BLaER1 treated with 17β-estradiol and CSF1 and Interleukin-3, amounts not matched to agents 10 nM and 100 nM (cell line): ENCODE data around the gene AGPAT3.
"Not testable (repeated sequence)": the region's sequence is repeated elsewhere in the genome, so short reads cannot be mapped to it uniquely, and the experiment has no call there.

Experiments
- H3K27ac ChIP-seq, 11 experiments: shearing (Covaris generic); formaldehyde crosslinking; 2 replicates each; pipeline ENCODE4 v1.8.1; 2022
- H3K27me3 ChIP-seq, 11 experiments: shearing (Covaris generic); formaldehyde crosslinking; 2 replicates each; pipeline ENCODE4 v1.8.1; 2022
- H3K36me3 ChIP-seq, 11 experiments: shearing (Covaris generic); formaldehyde crosslinking; 2 replicates each; pipeline ENCODE4 v1.8.1; 2022
- H3K4me1 ChIP-seq, 10 experiments: shearing (Covaris generic); formaldehyde crosslinking; 2 replicates each; pipeline ENCODE4 v1.8.1; 2022
- H3K4me2 ChIP-seq, 11 experiments: shearing (Covaris generic); formaldehyde crosslinking; 2 replicates each; pipeline ENCODE4 v1.8.1; 2022
- H3K4me3 ChIP-seq, 10 experiments: shearing (Covaris generic); formaldehyde crosslinking; 2 replicates each; pipeline ENCODE4 v1.8.1; 2022
- H3K9ac ChIP-seq, 11 experiments: shearing (Covaris generic); formaldehyde crosslinking; 2 replicates each; pipeline ENCODE4 v1.8.1; 2022
- H3K9me3 ChIP-seq, 11 experiments: shearing (Covaris generic); formaldehyde crosslinking; replicated peaks in 1 of 11; 2 replicates each; pipeline ENCODE4 v1.8.1; 2022
- H4K20me1 ChIP-seq, 11 experiments: shearing (Covaris generic); formaldehyde crosslinking; 2 replicates each; pipeline ENCODE4 v1.8.1; 2022
- Cebpa-rat ChIP-seq, 11 experiments: shearing (Covaris generic); IDR thresholded peaks; 2 replicates each; pipeline ENCODE4 v1.8.1; 2022

AGPAT3 gene

DNA sequence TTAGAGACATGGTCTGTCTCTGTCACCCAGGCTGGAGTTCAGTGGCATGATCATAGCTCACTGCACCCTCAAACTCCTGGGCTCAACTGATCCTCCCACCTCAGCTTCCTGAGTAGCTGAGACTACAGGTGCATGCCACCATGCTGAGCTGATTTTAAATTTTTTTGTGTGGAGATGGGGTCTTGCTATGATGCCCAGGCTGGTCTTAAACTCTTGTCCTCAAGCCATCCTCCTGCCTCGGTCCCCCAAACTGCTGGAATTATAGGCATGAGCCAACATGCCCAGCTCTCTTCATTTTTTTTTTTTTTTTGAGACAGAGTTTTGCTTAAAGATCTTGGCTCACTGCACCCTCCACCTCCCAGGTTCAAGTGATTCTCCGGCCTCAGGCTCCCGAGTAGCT lies 24.8 kb upstream of the AGPAT3 start:
- Histone ChIP-seq H4K20me1 (no peaks in the 10 kb centered on the region; a peak in 1 of 22 replicates), H3K9me3 (0 out of 22 replicates have a peak, but pooled peaks cover 0 to 3% (median 0%) of the 10 kb centered on the region in 11 experiments), H3K36me3 (no peaks in the 10 kb centered on the region), H3K27ac (no peak overlapping the region), H3K4me1 (peaks cover 8 to 54% (median 31%) of the 10 kb centered on the region in 10 experiments), H3K4me2 (no peak overlapping the region), H3K9ac (no peak overlapping the region), H3K27me3 (no peaks in the 10 kb centered on the region; a peak in 1 of 22 replicates), H3K4me3 (no peak overlapping the region)
- TF ChIP-seq Cebpa-rat (IDR thresholded peaks at IDR 0.05), result no peak

DNA sequence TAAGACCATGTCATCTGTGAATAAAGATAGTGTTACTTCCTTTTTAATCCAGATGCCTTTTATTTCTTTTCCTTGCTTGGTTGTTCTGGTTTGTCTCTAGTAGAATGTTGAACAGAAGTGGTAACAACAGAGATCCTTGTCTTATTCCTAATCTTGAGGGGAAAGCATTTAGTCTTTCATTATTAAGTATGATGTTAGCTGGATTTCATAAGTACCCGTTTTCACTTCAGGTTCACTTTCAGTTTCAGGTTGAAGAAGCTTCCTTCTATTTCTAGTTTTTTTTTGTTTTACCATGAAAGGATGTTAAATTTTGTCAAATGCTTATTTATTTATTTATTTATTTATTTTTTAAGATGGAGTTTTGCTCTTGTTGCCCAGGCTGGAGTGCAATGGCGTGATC lies 22.3 kb upstream of the AGPAT3 start:
- Histone ChIP-seq H3K9me3 (peaks cover 0 to 10% (median 0%) of the 10 kb centered on the region in 11 experiments; a peak in 7 of 22 replicates), H3K36me3 (no peaks in the 10 kb centered on the region), H3K27ac (peak overlapping the region in 6 of 11 experiments; percentile 20 to 61 (median 50); a peak in 12 of 22 replicates), H3K4me1 (peaks cover 0 to 29% (median 15%) of the 10 kb centered on the region in 10 experiments; a peak in 16 of 20 replicates), H3K9ac (peak overlapping the region in 1 of 11 experiments; percentile 44; a peak in 2 of 22 replicates), H3K27me3 (no peaks in the 10 kb centered on the region), H4K20me1 (no peaks in the 10 kb centered on the region), H3K4me2 (peak overlapping the region in 9 of 11 experiments; percentile 22 to 74 (median 67); a peak in 15 of 22 replicates), H3K4me3 (no peak overlapping the region; a peak in 1 of 20 replicates)
- TF ChIP-seq Cebpa-rat (IDR thresholded peaks at IDR 0.05), result no peak

DNA sequence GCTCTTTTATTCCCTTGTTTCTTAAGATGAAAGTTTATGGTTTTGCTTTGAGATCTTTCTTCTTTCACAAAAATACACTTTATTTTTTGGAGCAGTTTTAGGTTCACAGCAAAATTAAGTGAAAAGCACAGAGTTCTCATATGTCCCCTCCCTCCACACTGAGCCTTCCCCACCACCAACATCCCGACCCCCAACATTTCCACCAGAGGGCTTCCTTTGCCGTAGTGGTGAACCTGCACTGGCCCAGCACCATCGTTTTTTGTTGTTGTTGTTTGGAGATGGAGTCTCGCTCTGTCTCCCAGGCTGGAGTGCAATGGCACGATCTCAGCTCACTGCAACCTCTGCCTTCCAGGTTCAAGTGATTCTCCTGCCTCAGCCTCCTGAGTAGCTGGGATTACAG lies 20.1 kb upstream of the AGPAT3 start:
- H4K20me1 ChIP-seq, H3K27me3 ChIP-seq, H3K4me3 ChIP-seq, H3K27ac ChIP-seq, H3K36me3 ChIP-seq, H3K4me2 ChIP-seq, H3K9ac ChIP-seq: not testable (repeated sequence)
- H3K9me3 ChIP-seq, result peaks cover 0 to 24% (median 7%) of the 10 kb centered on the region in 11 experiments; a peak in 16 of 22 replicates
- peaks cover 0 to 23% (median 17%) of the 10 kb centered on the region in 10 experiments; a peak in 16 of 20 replicates for H3K4me1 ChIP-seq

DNA sequence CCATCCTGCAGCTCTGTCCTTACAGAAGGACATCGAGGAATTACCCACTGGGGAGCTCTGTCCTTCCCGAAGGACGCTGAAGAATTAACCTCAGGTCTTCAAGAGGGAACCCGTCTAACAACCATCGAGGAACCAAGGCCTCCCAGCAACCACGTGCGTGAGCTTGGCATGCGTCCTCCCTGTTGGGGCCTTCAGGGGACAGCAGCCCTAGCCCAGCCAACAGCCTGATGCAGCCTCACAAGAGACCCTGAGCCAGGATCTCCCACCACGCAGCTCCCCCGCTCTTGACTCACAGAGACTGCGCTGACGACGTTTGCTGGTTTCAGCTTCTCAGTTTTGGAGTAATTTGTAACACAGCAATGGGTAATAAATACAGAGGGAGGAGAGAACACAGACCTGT lies 19.6 kb upstream of the AGPAT3 start:
- Histone ChIP-seq H3K4me3 (no peak overlapping the region), H3K36me3 (no peaks in the 10 kb centered on the region), H3K27me3 (no peaks in the 10 kb centered on the region), H3K9ac (no peak overlapping the region), H3K4me2 (no peak overlapping the region), H3K4me1 (peaks cover 0 to 26% (median 17%) of the 10 kb centered on the region in 10 experiments; a peak in 16 of 20 replicates), H3K9me3 (peaks cover under 1 to 29% (median 11%) of the 10 kb centered on the region in 11 experiments; a peak in 20 of 22 replicates), H4K20me1 (no peaks in the 10 kb centered on the region), H3K27ac (no peak overlapping the region)
- no peak for TF ChIP-seq Cebpa-rat (IDR thresholded peaks at IDR 0.05)

DNA sequence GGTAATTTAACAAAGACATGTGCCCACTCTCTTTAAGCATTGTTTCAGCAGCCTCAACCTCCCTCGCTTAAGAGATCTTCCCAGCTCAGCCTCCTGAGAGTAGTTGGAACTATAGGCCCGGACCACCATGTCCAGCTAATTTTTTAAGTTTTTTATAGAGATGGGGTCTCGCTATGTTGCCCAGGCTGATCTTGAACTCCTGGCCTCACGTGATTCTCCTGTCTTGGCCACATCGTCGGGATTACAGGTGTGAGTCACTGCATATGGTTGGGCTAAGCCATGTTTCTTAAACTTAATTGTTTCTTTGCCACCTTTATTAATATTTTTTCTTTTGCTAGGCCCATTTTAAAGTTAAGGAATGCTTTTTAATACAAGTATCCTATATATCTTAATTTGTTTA lies 18.6 kb upstream of the AGPAT3 start:
- Histone ChIP-seq H3K4me2 (no peak overlapping the region), H3K9me3 (peaks cover 11 to 39% (median 22%) of the 10 kb centered on the region in 11 experiments), H3K4me3 (no peak overlapping the region), H3K27me3 (no peaks in the 10 kb centered on the region), H3K4me1 (peaks cover 0 to 26% (median 17%) of the 10 kb centered on the region in 10 experiments; a peak in 16 of 20 replicates), H4K20me1 (no peaks in the 10 kb centered on the region), H3K9ac (no peak overlapping the region), H3K36me3 (no peaks in the 10 kb centered on the region), H3K27ac (no peak overlapping the region)
- TF ChIP-seq Cebpa-rat (IDR thresholded peaks at IDR 0.05), result no peak

DNA sequence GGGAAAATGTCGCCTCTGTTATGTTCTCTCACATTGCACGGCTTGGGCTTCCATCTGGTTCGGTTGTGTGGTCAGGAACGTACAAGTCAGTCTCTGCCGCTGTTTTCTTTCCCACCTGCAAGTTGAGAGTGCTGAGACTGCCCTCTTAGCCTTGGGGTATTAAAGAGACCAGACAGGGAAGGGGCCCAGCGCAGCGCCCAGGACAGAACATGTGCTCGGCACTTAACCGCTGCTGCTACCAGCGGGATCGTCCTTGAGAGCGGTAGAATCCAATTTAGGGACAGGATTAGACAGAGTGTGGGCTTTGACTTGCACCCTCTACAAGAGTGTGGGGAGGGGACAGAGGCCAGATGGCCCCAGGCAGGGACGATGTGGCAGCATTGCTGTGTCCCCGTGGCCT lies 17.7 kb upstream of the AGPAT3 start:
- Histone ChIP-seq H3K27ac (no peak overlapping the region), H3K4me3 (no peak overlapping the region), H3K4me2 (no peak overlapping the region), H3K27me3 (no peaks in the 10 kb centered on the region), H3K9ac (no peak overlapping the region), H3K9me3 (peaks cover 11 to 45% (median 22%) of the 10 kb centered on the region in 11 experiments), H3K4me1 (peaks cover 0 to 20% (median 11%) of the 10 kb centered on the region in 10 experiments; a peak in 16 of 20 replicates), H3K36me3 (no peaks in the 10 kb centered on the region), H4K20me1 (no peaks in the 10 kb centered on the region)
- TF ChIP-seq Cebpa-rat (IDR thresholded peaks at IDR 0.05), result no peak

DNA sequence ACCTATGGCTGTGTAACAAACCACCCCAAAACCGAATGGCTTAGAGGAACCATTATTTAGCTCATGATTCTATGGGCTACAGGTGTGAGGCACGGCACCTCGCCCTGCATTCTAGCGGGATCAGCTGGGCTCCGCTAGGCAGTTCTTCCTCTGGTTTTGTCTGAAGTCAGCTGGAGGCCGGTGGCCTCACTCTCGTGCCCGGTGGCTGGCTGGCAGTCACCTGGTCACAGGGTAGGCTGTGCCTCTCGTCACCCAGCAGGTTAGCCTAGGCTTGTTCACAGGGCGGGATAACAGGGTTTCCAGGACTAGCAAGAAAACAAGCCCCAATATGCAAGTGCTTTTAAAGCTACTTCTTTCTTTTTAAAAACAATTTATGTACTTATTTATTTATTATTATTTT lies 16.3 kb upstream of the AGPAT3 start:
- H3K9me3 ChIP-seq, result peaks cover 11 to 45% (median 22%) of the 10 kb centered on the region in 11 experiments
- H3K36me3 ChIP-seq, result no peaks in the 10 kb centered on the region
- peaks cover 0 to 9% (median 0%) of the 10 kb centered on the region in 10 experiments; a peak in 5 of 20 replicates for H3K4me1 ChIP-seq
- no peak overlapping the region for H3K9ac ChIP-seq
- no peaks in the 10 kb centered on the region for H3K27me3 ChIP-seq
- no peaks in the 10 kb centered on the region for H4K20me1 ChIP-seq
- H3K4me3 ChIP-seq, result no peak overlapping the region
- no peak overlapping the region for H3K27ac ChIP-seq
- H3K4me2 ChIP-seq, result no peak overlapping the region
- no peak for TF ChIP-seq Cebpa-rat (IDR thresholded peaks at IDR 0.05)

DNA sequence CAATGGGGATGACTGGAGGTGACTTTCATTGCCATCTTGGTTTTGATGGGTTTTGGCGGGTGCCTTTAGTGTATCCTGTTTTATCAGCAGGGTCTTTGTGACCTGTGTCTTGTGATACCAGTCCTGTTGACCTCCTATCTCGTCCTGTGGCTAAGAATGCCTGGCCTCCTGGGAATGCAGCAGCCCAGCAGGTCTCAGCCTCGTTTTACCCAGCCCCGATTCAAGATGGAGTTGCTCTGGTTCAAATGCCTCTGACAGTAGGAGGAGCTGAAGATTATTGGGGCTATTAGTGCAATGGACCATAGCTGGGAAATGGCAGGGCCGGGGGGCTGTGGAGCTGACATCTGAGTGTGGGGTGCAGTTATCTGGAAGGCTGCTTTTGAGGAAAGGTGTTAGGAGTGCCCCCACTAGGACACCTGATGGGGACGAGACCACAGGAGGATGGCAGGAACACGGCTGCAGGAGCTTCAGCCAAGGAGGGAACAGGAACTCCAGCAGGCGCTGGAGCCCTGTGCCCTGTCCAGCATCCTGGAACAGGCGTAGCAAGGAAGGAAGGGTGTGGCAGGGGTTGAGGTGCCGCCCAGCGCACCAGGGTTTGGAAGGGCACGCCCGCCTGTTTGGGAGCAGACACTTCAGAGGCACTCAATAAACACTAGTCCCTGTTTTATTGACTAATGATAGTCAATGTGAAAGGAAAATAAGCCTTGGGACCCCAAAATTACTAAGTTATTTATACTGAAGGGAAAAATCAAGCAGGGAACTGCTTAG lies 15.3 kb upstream of the AGPAT3 start:
- H3K4me3 ChIP-seq, result no peak overlapping the region
- no peak for TF ChIP-seq Cebpa-rat (IDR thresholded peaks at IDR 0.05)
- H3K9ac ChIP-seq, result no peak overlapping the region
- no peaks in the 10 kb centered on the region for H3K27me3 ChIP-seq
- peaks cover 11 to 45% (median 22%) of the 10 kb centered on the region in 11 experiments for H3K9me3 ChIP-seq
- peaks cover 0 to 18% (median 5%) of the 10 kb centered on the region in 10 experiments; a peak in 12 of 20 replicates for H3K4me1 ChIP-seq
- peak overlapping the region in 2 of 11 experiments; percentile 15 to 35; a peak in 1 of 22 replicates for H3K4me2 ChIP-seq
- no peak overlapping the region for H3K27ac ChIP-seq
- H4K20me1 ChIP-seq, result no peaks in the 10 kb centered on the region
- no peaks in the 10 kb centered on the region for H3K36me3 ChIP-seq

DNA sequence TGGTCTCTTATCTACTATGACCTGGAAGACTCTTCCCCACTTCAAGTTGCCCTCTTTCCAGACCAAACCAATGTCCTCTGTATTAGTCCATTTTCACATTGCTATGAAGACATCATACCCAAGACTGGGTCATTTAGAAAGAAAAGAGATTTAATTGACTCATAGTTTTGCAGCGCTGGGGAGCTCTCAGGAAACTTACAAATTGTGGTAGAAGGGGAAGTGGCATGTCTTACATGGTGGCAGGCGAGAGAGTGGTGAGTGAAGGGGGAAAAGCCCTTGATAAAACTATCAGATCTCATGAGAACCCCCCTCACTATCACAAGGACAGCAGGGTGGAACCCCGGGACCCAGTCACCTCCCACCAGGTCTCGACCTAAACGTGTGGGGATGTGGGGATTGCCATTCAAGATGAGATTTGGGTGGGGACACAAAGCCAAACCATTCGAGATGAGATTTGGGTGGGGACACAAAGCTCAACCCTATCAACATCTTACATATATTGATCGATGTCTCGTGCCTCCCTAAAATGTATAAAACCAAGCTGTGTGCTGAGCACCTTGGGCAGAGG lies 14.2 kb upstream of the AGPAT3 start:
- Histone ChIP-seq H3K4me3 (no peak overlapping the region), H3K36me3 (no peaks in the 10 kb centered on the region), H4K20me1 (no peaks in the 10 kb centered on the region), H3K4me2 (no peak overlapping the region), H3K9ac (no peak overlapping the region), H3K27ac (no peak overlapping the region), H3K27me3 (no peaks in the 10 kb centered on the region), H3K9me3 (peaks cover 11 to 45% (median 22%) of the 10 kb centered on the region in 11 experiments), H3K4me1 (peaks cover 0 to 29% (median 15%) of the 10 kb centered on the region in 10 experiments; a peak in 13 of 20 replicates)
- no peak for TF ChIP-seq Cebpa-rat (IDR thresholded peaks at IDR 0.05)
